Embryonic facial prominence (tissue), 1 donor: ENCODE measurements around the gene GJE1.
"Not testable (repeated sequence)": the region's sequence is repeated elsewhere in the genome, so short reads cannot be mapped to it uniquely, and the experiment has no call there.

Source experiments
- DNase-seq: peaks from one replicate; pipeline ENCODE4 v3.0.0-alpha.2; 2016; ENCODE audit errors: extremely low spot score

GJE1 gene

DNA sequence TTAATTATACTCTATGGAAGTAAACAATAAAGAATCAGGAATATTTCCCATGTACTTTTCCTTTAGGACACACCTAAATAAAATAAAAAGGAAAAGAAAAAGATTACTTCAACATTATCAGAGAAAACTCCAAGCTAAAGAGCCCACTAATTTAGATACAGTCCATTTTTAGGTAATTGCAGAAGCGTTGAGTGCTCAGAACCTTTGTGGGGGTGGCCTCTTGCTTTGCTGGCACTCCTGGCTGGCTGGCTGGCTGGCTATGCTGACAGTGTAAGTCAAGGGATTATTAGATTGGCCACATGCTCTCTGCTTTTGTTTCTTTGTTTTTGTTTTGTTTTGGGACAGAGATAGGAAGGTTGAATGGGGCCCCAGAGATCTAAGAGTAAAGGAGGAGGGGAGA, at the start of gene GJE1:
Gene GJE1, plus strand, starts transcription at position 301 of the 400 bp plus-strand sequence. CDS start 234 bp downstream, outside the sequence.
- no peak for DNase-seq

GRCh38 chr6:142087950-142088857, 44.5 kb upstream of the GJE1 start:
- DNase-seq: no peak

DNA sequence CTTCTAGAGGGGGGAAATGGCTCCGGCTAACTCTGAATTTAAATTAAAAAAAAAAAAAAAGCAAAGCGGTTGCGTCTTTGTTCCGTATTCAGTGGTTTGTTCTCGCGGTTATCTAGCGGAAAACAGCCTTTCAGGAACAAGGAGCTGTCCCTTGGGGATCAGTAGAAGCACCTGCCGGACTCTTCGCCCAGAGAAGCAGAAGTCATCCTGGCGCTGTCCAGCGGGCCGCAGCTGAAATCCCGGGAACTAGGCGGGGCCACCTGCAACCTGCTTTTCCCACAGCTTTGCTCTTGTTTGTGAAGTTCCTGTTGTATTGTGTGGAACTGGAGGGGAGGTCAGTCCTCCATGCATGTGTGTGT, 43.9 kb upstream of the GJE1 start:
- DNase-seq: no peak

GRCh38 chr6:142104820-142105219, 27.9 kb upstream of the GJE1 start:
- not testable (repeated sequence) for DNase-seq

- DNase-seq: not testable (repeated sequence)
Observed at GRCh38 chr6:142110820-142111219, 21.9 kb upstream of the GJE1 start.

- DNase-seq: peak; percentile 48
Observed at GRCh38 chr6:142112451-142113061, 20.2 kb upstream of the GJE1 start.

DNA sequence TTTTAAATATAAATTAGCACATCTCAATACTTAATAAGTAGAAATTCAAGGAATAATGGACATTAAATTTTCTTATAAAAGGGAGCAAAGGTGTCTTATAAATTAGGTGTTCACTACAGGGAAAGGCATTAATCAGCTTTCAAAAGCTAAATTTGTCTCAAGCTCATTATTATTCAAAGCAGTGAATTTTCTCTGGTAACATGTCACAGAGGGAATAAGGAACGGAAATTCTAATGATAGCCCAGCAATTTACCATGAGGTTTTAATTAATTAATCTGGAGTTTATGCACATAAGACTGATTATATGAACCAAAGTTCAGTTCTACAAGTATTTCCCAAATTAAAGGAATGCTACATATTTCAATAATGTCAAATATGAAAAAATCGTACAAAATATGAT, 15.4 kb upstream of the GJE1 start:
- DNase-seq: no peak

- DNase-seq: no peak
Observed at GRCh38 chr6:142118328-142118727, 14.4 kb upstream of the GJE1 start.

DNA sequence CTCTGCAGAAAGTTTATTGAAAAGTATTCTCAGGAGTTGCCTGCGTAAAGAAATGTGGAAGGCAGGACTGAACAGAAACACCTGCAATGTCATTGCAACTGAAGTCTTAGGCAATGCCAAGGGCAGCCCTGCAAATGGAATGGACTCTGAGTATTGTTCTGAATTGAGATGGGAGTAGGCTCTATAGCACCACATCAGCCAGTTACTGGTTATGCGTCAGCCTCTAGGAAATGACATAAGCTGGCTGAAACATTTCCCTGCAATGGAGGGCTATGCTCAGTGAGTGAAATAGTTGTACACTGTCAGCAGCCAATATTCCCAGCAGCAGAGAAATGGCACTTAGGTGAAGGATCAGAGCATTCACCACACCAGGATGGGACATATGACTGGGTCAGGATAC, 13.8 kb upstream of the GJE1 start:
- no peak for DNase-seq

GRCh38 chr6:142121342-142121741, 11.4 kb upstream of the GJE1 start:
- no peak for DNase-seq

GRCh38 chr6:142130814-142131213, 1.9 kb upstream of the GJE1 start:
- DNase-seq: no peak

GRCh38 chr6:142138876-142139275, 6.2 kb downstream of the GJE1 start:
- DNase-seq: no peak

DNA sequence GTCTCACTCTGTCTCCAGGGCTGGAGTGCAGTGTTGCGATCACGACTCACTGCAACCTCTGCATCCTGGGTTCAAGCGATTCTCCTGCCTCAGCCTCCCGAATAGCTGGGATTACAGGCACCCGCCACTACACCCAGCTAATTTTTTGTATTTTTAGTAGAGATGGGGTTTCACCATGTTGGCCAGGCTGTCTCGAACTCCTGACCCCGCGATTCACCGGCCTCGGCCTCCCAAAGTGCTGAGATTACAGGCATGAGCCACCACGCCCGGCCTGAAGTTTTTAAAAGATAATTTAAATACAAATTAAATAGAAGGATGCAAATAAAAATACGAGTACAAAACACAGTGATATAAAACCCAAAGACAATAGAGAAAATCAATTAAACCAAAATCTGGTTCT, 8.8 kb downstream of the GJE1 start:
- not testable (repeated sequence) for DNase-seq

DNA sequence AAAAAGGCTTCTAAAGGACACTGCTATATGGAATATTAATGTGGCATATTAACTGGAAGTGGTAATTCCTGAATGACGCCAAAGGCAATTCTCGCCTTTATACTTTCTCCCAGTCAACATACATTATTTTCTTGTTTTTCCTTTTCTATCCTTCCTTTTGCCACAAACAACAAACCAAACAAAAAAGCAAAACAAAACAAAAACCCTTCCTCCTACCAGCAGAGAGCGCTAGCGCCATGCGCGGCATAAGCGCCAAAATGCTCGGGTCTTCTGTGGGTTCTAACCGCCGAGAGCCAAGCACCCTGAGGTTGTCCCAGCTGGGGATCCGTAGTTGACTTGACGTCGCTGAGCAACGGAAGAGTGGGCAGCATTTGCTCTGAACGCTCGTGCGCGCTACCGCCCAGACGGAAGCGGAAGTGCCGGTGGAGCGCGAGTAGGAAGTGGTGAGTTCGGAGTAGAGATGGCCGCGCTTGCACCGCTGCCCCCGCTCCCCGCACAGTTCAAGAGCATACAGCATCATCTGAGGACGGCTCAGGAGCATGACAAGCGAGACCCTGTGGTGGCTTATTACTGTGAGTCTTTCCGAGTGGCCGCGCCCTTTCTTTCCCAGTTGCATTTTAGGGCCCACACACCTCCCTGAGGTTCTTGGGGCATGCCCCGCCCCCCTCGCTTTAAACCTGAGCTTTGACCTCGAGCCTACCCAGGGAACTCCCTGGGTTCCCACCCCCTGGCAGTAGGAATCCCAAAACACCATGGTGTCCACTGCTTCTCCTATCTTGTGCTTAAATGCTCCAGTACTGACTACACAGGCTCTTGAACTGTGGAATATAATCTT, 14.3 kb downstream of the GJE1 start, which contains the start of the genes NMBR and VTA1:
Gene NMBR, minus strand, starts transcription at position 295 of the 835 bp plus-strand sequence. CDS start 58,464 bp downstream, outside the sequence.
Gene VTA1, plus strand, starts transcription at position 436 of the 835 bp plus-strand sequence. Its CDS starts 25 bp downstream, at position 461.
- peak; percentile 97 for DNase-seq

- DNase-seq: no peak
Observed at GRCh38 chr6:142152746-142153145, 20.0 kb downstream of the GJE1 start.

DNA sequence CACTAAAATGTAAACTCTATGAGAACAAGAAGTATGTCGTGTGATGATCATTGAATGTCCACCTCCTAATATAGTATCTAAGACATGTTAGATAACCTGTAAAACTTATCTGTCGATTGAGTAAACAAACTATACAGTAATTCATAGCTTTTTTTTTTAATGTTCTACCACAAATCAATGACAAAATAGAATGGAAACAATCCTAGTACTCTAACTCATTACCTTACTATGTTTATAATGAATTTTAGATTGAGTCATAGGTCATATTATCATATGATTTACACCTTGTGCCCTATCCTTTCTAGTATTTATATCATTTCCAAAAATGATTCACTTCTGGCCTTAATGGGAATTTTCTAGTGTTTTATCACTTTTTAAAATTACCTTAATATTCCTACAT, 20.5 kb downstream of the GJE1 start:
- DNase-seq: no peak

DNA sequence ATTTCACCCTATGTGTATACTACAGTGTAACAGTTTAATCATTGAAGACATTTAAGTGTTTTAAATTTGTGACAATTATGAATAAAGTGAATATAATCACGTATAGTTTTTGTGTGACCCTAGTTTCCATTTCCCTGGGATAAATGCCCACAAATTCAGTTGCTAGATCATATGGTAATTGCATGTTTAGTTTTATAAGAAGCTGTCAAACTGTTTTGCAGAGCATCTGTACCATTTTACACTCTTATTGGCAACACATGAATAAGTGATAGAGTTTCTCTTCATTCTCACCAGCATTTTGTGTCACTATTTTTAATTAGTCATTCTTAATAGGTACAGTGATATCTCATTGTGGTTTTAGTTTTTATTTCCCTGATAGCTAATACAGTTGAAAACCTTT, 21.6 kb downstream of the GJE1 start:
- DNase-seq: no peak

DNA sequence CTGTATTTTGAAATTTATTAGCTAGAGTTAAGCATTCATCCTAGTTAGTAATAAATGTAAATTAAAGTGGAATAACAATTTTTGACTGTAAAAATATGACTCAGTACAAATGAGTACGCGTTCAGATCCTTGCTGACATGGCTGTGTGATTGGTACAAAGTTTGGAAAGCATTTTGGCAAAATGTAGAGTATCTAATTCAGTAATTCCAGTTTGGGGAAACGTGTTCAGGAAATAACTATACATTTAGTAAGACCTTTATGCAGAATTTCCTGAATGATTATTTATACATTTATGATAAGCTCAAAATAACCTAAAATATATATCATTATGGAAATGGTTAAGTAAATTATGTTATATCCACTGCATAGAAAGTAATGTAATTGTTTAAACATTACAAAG, 22.4 kb downstream of the GJE1 start:
- no peak for DNase-seq

DNA sequence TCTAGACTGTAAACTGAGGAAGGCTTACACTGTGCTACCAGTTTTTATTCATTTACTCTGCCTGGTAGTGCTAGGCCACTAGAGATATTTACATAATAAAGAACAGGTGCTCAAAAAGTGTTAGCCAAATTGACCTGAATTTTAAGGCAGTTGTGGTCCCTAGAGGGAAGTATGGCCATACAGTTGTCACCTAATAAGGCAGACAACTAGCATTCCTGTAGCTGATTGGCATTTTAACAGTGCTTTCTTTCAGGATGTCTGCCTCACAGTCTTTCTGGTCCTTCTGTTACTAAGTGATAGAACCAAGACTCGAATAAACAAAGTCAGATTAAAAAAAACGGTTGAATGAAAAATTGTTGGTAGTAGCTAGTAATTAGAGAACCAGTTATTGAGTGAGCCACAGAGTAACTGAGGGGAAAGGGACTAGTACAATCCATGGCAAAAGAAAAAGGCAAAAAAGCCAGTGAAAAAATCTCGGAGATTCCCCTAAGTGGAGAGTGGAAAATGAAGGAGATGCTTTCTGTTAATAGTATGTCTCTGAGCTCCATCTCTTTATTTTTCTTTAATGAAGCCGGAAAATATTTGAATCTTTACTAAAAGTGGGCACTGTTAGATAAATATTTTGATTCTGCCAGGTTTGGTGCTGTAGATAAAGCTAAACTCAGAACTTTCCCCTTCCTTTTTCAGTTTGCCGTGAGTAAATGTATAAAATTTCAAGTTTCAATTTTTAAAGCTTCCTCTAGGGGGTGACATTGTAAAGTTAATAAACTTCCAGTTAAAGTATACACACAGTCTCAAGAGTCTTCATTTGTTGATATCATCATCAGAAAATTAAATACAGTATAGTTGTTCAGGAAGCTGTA, 23.4 kb downstream of the GJE1 start:
- no peak for DNase-seq

- not testable (repeated sequence) for DNase-seq
Observed at GRCh38 chr6:142156758-142157068, 24.0 kb downstream of the GJE1 start.

DNA sequence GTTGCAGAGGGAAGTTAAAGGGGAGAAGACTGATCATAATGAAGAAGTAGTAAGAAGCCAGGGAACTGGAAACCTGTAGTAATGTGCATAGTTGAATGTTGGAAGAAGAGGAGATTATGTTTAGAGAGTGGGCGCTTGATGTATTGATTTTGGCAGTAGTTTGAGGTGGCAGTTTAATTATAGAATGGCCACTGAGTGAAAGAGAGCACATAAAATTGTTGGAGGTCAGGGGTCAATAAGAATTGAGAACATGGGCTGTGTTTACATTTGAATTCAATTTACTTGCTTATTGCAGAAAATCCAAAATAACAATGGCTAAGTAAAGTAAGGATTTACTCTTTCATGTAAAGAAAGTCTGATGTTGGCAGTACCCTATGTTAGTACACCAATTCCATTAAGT, 30.1 kb downstream of the GJE1 start:
- DNase-seq: no peak
